GM12878 (cell line): ENCODE data around the gene NRP2. TPM values are rescaled to one million over a fixed set of nuclear protein-coding genes. Genes with fewer than 3 reads are reported as not detected.

Experiments
- ATAC-seq: fragments of 200-7000 bp; cut with Tn5 transposase; 3 replicates; pipeline ENCODE4 v1.9.1; 2020; ENCODE audit warnings: mild to moderate bottlenecking, moderate library complexity
- BruUV-seq: library from RNA; stranded (reverse); fragments of 400-500 nt; replicated peaks from 2 replicates; lab custom pipeline; 2021; lab: Mats Ljungman, UMichigan
- CTCF ChIA-PET: fragments of 300-600 bp; sonication (Branson Sonifier 250); formaldehyde crosslinking; extraction: SDS; loops from one replicate; lab custom pipeline; 2021; ENCODE audit warnings: inconsistent platforms; lab: Yijun Ruan, JAX
- POLR2A ChIA-PET: fragments of 350-600 bp; formaldehyde crosslinking; extraction: SDS; loops from one replicate; lab custom pipeline; 2021; ENCODE audit warnings: inconsistent platforms; lab: Charles Lee
- RAD21 ChIA-PET: fragments of 300-600 bp; sonication (Branson Sonifier 250); formaldehyde crosslinking; loops from one replicate; lab custom pipeline; 2023; ENCODE audit warnings: antibody characterized with exemption; ENCODE audit not compliant: unreplicated experiment; lab: Charles Lee
- SMC1A ChIA-PET: fragments of 300-600 bp; sonication (Branson Sonifier 250); formaldehyde crosslinking; loops from one replicate; lab custom pipeline; 2023; ENCODE audit not compliant: unreplicated experiment, uncharacterized antibody; lab: Charles Lee
- DNase-seq: peaks from one replicate; pipeline ENCODE4 v3.0.0-alpha.2; 2011; ENCODE audit warnings: low read depth, low spot score
- FAIRE-seq: peaks from 3 replicates; lab custom pipeline; 2011; peaks lifted over from hg19 to GRCh38; lab: Jason Lieb, UNC
- H2AFZ ChIP-seq: 2 replicates; pipeline ENCODE4 v1.6.0; 2011; ENCODE audit warnings: low read depth, low read length, control low read depth; ENCODE audit not compliant: control insufficient read depth
- H3K27ac ChIP-seq: 2 replicates; pipeline ENCODE4 v1.5.1; 2011; ENCODE audit warnings: control low read depth; ENCODE audit not compliant: control insufficient read depth, insufficient read depth
- H3K27me3 ChIP-seq, 2 experiments: replicated peaks in 1 of 2; 2 replicates each; pipeline versions ENCODE4 v1.6.0 to v1.6.1; 2011; ENCODE audit warnings: low read length in 1 of 2; ENCODE audit not compliant: control insufficient read depth in 2 of 2, insufficient read depth in 2 of 2
- H3K36me3 ChIP-seq, 2 experiments: 2 replicates each; pipeline ENCODE4 v1.5.1; 2011; ENCODE audit warnings: low read length in 1 of 2; ENCODE audit not compliant: control insufficient read depth in 2 of 2, insufficient read depth in 2 of 2
- H3K4me1 ChIP-seq: 2 replicates; pipeline ENCODE4 v1.6.1; 2011; ENCODE audit warnings: mild to moderate bottlenecking, low read length, moderate library complexity, mixed read lengths; ENCODE audit not compliant: control insufficient read depth, insufficient read depth
- H3K4me2 ChIP-seq: 2 replicates; pipeline ENCODE4 v1.6.0; 2011; ENCODE audit warnings: control low read depth; ENCODE audit not compliant: control insufficient read depth, insufficient read depth
- H3K4me3 ChIP-seq: fragments of 200-600 bp; sonication (generic); 2 replicates; pipeline ENCODE4 v1.5.1; 2016
- H3K79me2 ChIP-seq: 2 replicates; pipeline ENCODE4 v1.6.0; 2011; ENCODE audit warnings: low read length; ENCODE audit not compliant: control insufficient read depth, insufficient read depth
- H3K9ac ChIP-seq: 2 replicates; pipeline ENCODE4 v1.8.0; 2011; ENCODE audit warnings: low read length, control low read depth, mixed read lengths; ENCODE audit not compliant: control insufficient read depth, insufficient read depth
- H3K9me3 ChIP-seq: replicated peaks from 3 replicates; pipeline ENCODE4 v1.5.1; 2011; ENCODE audit warnings: mild to moderate bottlenecking, low read length; ENCODE audit not compliant: control insufficient read depth, insufficient read depth
- H4K20me1 ChIP-seq: 2 replicates; pipeline ENCODE4 v1.6.0; 2011; ENCODE audit not compliant: control insufficient read depth, insufficient read depth
- BACH1 ChIP-seq: fragments of 450-650 bp; IDR thresholded peaks from 2 replicates; pipeline ENCODE4 v1.6.1; 2017; ENCODE audit warnings: mild to moderate bottlenecking, borderline replicate concordance
- CBFB ChIP-seq: IDR thresholded peaks from 2 replicates; pipeline ENCODE4 v1.6.1; 2016; ENCODE audit warnings: antibody characterized with exemption, low read depth
- EP300 ChIP-seq, 2 experiments: fragments of 150-350 bp in 1 of 2; IDR thresholded peaks; 2 replicates each; pipeline ENCODE4 v1.6.1; 2011 to 2012; ENCODE audit warnings: low read depth in 2 of 2, low read length in 2 of 2, borderline replicate concordance in 1 of 2, improper control_type of control experiment in 1 of 2, inconsistent platforms in 1 of 2; ENCODE audit not compliant: control insufficient read depth in 1 of 2
- FOXM1 ChIP-seq: IDR thresholded peaks from 2 replicates; pipeline ENCODE4 v1.6.1; 2012; ENCODE audit warnings: low read depth, mild to moderate bottlenecking, inconsistent platforms, low read length, moderate library complexity
- HDGF ChIP-seq: fragments of 450-650 bp; IDR thresholded peaks from 2 replicates; pipeline ENCODE4 v1.6.1; 2016; ENCODE audit warnings: antibody characterized with exemption
- NR2F1 ChIP-seq: fragments of 450-650 bp; conservative IDR thresholded peaks from 2 replicates; pipeline ENCODE4 v1.6.1; 2017; ENCODE audit warnings: mild to moderate bottlenecking
- POLR2AphosphoS2 ChIP-seq: IDR thresholded peaks from 2 replicates; pipeline ENCODE4 v1.6.1; 2011; ENCODE audit warnings: low read depth, mild to moderate bottlenecking, low read length, improper control_type of control experiment, moderate library complexity
- POU2F2 ChIP-seq: IDR thresholded peaks from 3 replicates; pipeline ENCODE4 v1.6.1; 2011; ENCODE audit warnings: low read depth, mild to moderate bottlenecking, low read length, borderline replicate concordance
- SUPT20H ChIP-seq: IDR thresholded peaks from 2 replicates; pipeline ENCODE4 v1.6.1; 2011; ENCODE audit warnings: low read depth, mild to moderate bottlenecking, low read length, moderate library complexity, borderline replicate concordance; ENCODE audit not compliant: control insufficient read depth
- TBL1XR1 ChIP-seq: IDR thresholded peaks from 2 replicates; pipeline ENCODE4 v1.6.1; 2012; ENCODE audit warnings: low read depth, low read length, improper control_type of control experiment
- YBX1 ChIP-seq: fragments of 450-650 bp; IDR thresholded peaks from 2 replicates; pipeline ENCODE4 v1.6.1; 2016; ENCODE audit warnings: antibody characterized with exemption
- ZNF217 ChIP-seq: fragments of 450-650 bp; IDR thresholded peaks from 2 replicates; pipeline ENCODE4 v1.6.1; 2017; ENCODE audit warnings: antibody characterized with exemption, mild to moderate bottlenecking
- ZNF622 ChIP-seq: fragments of 450-650 bp; IDR thresholded peaks from 2 replicates; pipeline ENCODE4 v1.6.1; 2017; ENCODE audit warnings: mild to moderate bottlenecking, inconsistent platforms
- WGBS: methylation state at CpG from one replicate; pipeline ENCODE4 v1.1.6; 2016; ENCODE audit warnings: low lambda C conversion rate; ENCODE audit not compliant: insufficient replicate concordance, insufficient coverage; ENCODE audit errors: missing lambda C conversion rate; 5-methylcytosine and 5-hydroxymethylcytosine counted together
- in situ Hi-C: fragments of 300-500 bp; cut with MboI; formaldehyde crosslinking; loops from 9 replicates; pipeline ENCODE4 v1.14.3; 2018; ENCODE audit warnings: mixed read lengths
- intact Hi-C: fragments of 100-400 bp; cut with micrococcal nuclease; formaldehyde crosslinking; loops from one replicate; pipeline ENCODE4 v1.14.2; 2022; ENCODE audit not compliant: unreplicated experiment
- polyA plus RNA-seq, 11 experiments: library from polyadenylated mRNA; depleted of rRNA in 4 of 11; unstranded in 6 of 11; stranded (reverse) in 5 of 11; fragments of >200 nt; fragmentation: Nextera tagmentation in 4 of 11; fragmentation: Illumina TruSeq in 1 of 11; extraction: Ambion mirVana in 4 of 11; extraction: Trizol in 1 of 11; gene quantifications; 1 replicate in 1 of 11; 2 replicates in 10 of 11; pipeline versions ENCODE4 v1.2.1 to v1.2.3, GENCODE V29; 2011 to 2016; ENCODE audit warnings: inconsistent platforms in 2 of 11, missing spikeins in 2 of 11, low read depth in 1 of 11
- total RNA-seq, 4 experiments: library from RNA; depleted of rRNA in 3 of 4; stranded (reverse); fragments of >200 nt in 3 of 4; fragmentation: Illumina TruSeq in 1 of 4; extraction: Trizol in 1 of 4; gene quantifications; 2 replicates each; pipeline versions ENCODE4 v1.2.1 to v1.2.3, GENCODE V29; 2013 to 2021
- TF ChIP-seq, protein P1 (sequence below): fragments of 450-650 bp; IDR thresholded peaks from 2 replicates; pipeline ENCODE4 v1.6.1; 2017; ENCODE audit warnings: low read depth, mild to moderate bottlenecking, moderate library complexity
- TF ChIP-seq, protein P2 (sequence below), 3 experiments: IDR thresholded peaks in 2 of 3; conservative IDR thresholded peaks in 1 of 3; 2 replicates each; pipeline ENCODE4 v1.5.1; 2011; ENCODE audit warnings: low read depth in 3 of 3, low read length in 3 of 3, mild to moderate bottlenecking in 3 of 3, control low read depth in 2 of 3, moderate library complexity in 2 of 3, inconsistent platforms in 1 of 3, mixed read lengths in 1 of 3; ENCODE audit not compliant: control insufficient read depth in 2 of 3, insufficient read depth in 1 of 3; ENCODE audit errors: extremely low read depth in 1 of 3
- TF ChIP-seq, protein P3 (sequence below): fragments of 150-350 bp; IDR thresholded peaks from 2 replicates; pipeline ENCODE4 v1.6.1; 2014; ENCODE audit warnings: mild to moderate bottlenecking, low read depth, low read length

NRP2 gene
- total and polyA plus RNA-seq, 10 of the 15 experiments (the other 5 are each of a cell fraction or from before 2014, with no cell fraction given), result 0.06 to 1.2 (median 0.46) TPM

- no peak for TF ChIP-seq HDGF
- TF ChIP-seq TBL1XR1, result no peak
- no peak for TF ChIP-seq CBFB
- no peak for TF ChIP-seq FOXM1
- no peak for TF ChIP-seq NR2F1
- no peak for TF ChIP-seq POLR2AphosphoS2
- no peak for TF ChIP-seq YBX1
- no peak for TF ChIP-seq ZNF217
- TF ChIP-seq EP300 (IDR thresholded peaks at IDR 0.05; ENCODE audit: borderline replicate concordance in 1 of 2, control insufficient read depth in 1 of 2, low read depth in 2 of 2, low read length in 2 of 2), result no peak
Observed at GRCh38 chr2:205836477-205837221, 154.3 kb downstream of the NRP2 start (continued).

GRCh38 chr2:205837663-205838062, 155.4 kb downstream of the NRP2 start:
- no peak for FAIRE-seq

More at GRCh38 chr2:205837663-205838062, 155.4 kb downstream of the NRP2 start:
- RAD21 ChIA-PET, result no interaction called here
- ATAC-seq (no peak), DNase-seq (no peak)
- Histone ChIP-seq H4K20me1 (no peaks in the 10 kb centered on the region), H2AFZ (no peak overlapping the region), H3K4me1 (no peaks in the 10 kb centered on the region), H3K27me3 (no peaks in the 10 kb centered on the region), H3K9me3 (no peaks in the 10 kb centered on the region), H3K9ac (no peak overlapping the region), H3K79me2 (no peaks in the 10 kb centered on the region), H3K4me2 (no peak overlapping the region), H3K36me3 (no peaks in the 10 kb centered on the region), H3K4me3 (no peak overlapping the region), H3K27ac (no peak overlapping the region)
- BruUV-seq, result no TSS peak
- in situ Hi-C loops, result no loop called here
- CTCF ChIA-PET, result interaction anchor here (0.8 to 1.1 kb wide), 2 partner anchors 13 to 23 kb away, joined by 3 read pairs; no protein-coding TSS in a partner anchor
- 0% methylated on average over 1 of the region's 1 CpG for WGBS
- intact Hi-C loops, result no loop called here
- POLR2A ChIA-PET, result no interaction called here
- SMC1A ChIA-PET, result no interaction called here
- TF ChIP-seq, protein P1, sequence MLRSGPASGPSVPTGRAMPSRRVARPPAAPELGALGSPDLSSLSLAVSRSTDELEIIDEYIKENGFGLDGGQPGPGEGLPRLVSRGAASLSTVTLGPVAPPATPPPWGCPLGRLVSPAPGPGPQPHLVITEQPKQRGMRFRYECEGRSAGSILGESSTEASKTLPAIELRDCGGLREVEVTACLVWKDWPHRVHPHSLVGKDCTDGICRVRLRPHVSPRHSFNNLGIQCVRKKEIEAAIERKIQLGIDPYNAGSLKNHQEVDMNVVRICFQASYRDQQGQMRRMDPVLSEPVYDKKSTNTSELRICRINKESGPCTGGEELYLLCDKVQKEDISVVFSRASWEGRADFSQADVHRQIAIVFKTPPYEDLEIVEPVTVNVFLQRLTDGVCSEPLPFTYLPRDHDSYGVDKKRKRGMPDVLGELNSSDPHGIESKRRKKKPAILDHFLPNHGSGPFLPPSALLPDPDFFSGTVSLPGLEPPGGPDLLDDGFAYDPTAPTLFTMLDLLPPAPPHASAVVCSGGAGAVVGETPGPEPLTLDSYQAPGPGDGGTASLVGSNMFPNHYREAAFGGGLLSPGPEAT, result no peak
- TF ChIP-seq SUPT20H (no peak), BACH1 (no peak), POU2F2 (no peak), FOXM1 (no peak), ZNF622 (no peak)
- TF ChIP-seq, protein P2, sequence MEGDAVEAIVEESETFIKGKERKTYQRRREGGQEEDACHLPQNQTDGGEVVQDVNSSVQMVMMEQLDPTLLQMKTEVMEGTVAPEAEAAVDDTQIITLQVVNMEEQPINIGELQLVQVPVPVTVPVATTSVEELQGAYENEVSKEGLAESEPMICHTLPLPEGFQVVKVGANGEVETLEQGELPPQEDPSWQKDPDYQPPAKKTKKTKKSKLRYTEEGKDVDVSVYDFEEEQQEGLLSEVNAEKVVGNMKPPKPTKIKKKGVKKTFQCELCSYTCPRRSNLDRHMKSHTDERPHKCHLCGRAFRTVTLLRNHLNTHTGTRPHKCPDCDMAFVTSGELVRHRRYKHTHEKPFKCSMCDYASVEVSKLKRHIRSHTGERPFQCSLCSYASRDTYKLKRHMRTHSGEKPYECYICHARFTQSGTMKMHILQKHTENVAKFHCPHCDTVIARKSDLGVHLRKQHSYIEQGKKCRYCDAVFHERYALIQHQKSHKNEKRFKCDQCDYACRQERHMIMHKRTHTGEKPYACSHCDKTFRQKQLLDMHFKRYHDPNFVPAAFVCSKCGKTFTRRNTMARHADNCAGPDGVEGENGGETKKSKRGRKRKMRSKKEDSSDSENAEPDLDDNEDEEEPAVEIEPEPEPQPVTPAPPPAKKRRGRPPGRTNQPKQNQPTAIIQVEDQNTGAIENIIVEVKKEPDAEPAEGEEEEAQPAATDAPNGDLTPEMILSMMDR (IDR thresholded peaks at IDR 0.05 in 2 of 3, conservative IDR thresholded peaks at IDR 0.05 in 1 of 3; ENCODE audit: control insufficient read depth in 2 of 3, extremely low read depth in 1 of 3, insufficient read depth in 1 of 3, low read depth in 3 of 3, low read length in 3 of 3), result no peak
- TF ChIP-seq, protein P3, sequence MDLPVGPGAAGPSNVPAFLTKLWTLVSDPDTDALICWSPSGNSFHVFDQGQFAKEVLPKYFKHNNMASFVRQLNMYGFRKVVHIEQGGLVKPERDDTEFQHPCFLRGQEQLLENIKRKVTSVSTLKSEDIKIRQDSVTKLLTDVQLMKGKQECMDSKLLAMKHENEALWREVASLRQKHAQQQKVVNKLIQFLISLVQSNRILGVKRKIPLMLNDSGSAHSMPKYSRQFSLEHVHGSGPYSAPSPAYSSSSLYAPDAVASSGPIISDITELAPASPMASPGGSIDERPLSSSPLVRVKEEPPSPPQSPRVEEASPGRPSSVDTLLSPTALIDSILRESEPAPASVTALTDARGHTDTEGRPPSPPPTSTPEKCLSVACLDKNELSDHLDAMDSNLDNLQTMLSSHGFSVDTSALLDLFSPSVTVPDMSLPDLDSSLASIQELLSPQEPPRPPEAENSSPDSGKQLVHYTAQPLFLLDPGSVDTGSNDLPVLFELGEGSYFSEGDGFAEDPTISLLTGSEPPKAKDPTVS, result no peak
- TF ChIP-seq, all 136 proteins: peak for 0
